ENCODE results near the gene ADAM12.
A peak's percentile ranks its signal among the peaks of the same experiment; 100 is the strongest.

ADAM12 gene

DNA sequence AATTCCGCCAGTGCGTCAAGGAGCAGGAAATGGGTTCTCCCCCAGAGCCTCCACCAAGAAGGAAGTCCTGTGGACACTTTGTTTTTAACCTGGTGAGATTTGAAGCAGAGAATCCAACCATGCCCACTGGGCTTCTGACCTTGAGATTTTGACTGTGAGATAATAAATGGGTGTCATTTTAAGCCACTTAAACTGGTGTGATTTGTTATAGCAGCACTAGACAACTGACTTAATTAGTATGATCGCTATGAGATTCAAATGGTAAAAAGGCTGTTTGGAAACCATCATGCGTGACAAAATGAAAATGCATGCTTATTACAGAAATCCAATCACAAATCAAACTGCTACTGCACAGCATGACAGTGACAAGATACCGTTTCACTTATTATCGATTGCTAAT, 98.0 kb downstream of the ADAM12 start:
- DNase-seq (ENCODE audit: insufficient read length, low spot score) (no peak), FAIRE-seq (no peak)
- no peak for TF ChIP-seq POLR2A (IDR thresholded peaks at IDR 0.05; ENCODE audit: low read depth, low read length)

DNA sequence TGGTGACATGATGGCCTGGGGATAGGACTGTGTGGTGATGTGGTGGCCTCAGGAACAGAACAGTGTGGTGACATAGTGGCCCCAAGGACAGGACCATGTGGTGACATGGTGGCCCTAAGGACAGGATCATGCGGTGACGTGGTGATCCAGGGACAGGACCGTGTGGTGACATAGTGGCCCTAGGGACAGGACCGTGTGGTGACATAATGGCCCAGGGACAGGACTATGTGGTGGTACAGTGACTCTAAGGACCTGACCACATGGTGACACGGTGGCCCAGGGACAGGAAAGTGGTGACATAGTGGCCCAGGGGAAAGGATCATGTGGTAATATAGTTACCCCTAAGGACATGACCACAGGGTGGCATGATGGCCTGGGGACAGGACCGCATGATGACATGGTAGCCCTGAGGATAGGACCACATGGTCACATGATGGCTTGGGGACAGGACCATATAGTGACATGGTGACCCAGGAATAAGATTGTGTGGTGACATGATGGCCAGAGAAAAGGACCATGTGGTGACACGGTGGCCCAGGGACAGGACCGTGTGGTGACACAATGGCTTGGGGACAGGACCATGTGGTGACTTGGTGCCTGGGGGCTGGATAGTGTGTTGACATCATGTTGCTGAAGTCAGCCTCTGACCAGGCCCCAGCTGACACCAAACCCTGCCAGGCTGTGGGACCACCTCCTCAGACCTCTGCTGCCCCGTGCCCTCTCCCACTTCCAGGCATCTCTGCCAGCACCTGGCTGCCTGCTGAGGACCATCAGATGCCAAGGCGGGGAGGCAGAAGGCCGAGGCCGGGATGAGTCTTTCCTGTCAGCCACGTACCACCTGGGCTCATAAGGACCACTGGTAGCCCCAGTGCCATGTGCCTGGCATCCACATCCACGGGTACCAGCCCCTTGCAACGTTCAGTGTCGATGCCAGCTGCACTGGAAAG, 99.5 kb downstream of the ADAM12 start:
- no peak for TF ChIP-seq POLR2A (IDR thresholded peaks at IDR 0.05; ENCODE audit: low read depth, low read length)
- DNase-seq (ENCODE audit: insufficient read length, low spot score) (no peak), FAIRE-seq (no peak)

GRCh38 chr10:126286256-126286780, 102.0 kb downstream of the ADAM12 start:
- no peak for DNase-seq (ENCODE audit: insufficient read length, low spot score)
- FAIRE-seq: no peak

GRCh38 chr10:126283307-126283706, 105.0 kb downstream of the ADAM12 start:
- no peak for FAIRE-seq
- no peak for TF ChIP-seq POLR2A (IDR thresholded peaks at IDR 0.05; ENCODE audit: low read depth, low read length)

More at GRCh38 chr10:126286256-126286780, 102.0 kb downstream of the ADAM12 start:
- TF ChIP-seq POLR2A (IDR thresholded peaks at IDR 0.05; ENCODE audit: low read depth, low read length): no peak

DNA sequence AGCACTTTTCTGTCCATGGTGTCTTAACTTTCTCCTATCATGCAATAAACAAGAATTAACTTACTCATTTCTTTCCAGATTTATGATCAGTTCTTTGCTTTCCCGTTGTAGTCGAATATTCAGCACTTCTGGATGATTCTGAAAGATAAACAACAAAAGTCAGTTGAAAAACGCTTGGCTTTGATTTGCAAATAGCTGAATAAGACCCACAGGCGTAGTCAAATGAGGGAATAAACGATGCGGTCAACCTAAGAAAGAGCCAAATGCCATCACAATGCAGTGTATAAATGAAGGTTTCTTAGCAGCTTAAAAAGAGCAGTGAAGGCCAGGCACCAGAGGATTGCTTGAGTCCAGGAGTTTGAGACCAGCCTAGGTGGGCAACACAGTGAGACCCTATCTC, 109.4 kb downstream of the ADAM12 start:
- FAIRE-seq: no peak
- no peak for TF ChIP-seq POLR2A (IDR thresholded peaks at IDR 0.05; ENCODE audit: low read depth, low read length)
- no peak for DNase-seq (ENCODE audit: insufficient read length, low spot score)

More at GRCh38 chr10:126283307-126283706, 105.0 kb downstream of the ADAM12 start:
- DNase-seq (ENCODE audit: insufficient read length, low spot score): no peak

DNA sequence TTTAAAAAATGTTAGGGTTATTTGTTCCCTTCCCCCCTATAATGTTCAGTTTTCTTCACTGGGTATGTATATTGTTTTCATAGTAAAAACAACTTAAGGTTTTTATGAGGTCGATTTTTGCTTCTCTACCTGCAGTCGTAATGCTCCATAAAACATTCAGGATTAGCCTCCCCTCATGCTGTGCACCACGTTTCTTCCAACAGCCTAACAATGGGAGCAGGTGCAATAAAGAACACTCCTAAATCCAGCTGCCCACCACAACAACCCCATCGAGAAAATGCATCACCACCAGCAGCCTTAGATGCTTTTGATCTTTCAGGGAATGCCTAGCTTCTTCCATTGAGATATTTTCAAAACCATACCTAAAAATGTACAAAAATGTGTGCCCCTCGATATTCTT, 111.1 kb downstream of the ADAM12 start:
- no peak for FAIRE-seq
- TF ChIP-seq POLR2A (IDR thresholded peaks at IDR 0.05; ENCODE audit: low read depth, low read length): no peak
- no peak for DNase-seq (ENCODE audit: insufficient read length, low spot score)

DNA sequence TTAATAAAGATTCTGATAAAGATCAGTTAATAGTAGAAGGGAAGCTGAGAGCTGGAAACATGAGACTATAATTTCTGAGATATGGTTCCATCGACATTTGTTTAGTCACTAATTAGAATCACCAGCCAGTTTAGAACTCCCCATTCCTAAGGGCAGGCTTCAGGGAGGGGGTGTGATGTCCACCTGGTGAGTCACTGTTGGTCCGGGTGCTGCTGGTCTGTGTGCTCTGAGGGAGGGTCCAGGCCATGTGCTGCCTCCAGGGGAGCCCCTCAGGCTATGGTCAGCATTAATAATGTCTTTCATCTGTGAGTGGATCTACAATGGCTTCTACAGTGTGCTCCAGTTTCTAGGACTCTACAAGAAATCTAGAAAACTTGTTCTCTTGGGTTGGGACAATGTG, 115.8 kb downstream of the ADAM12 start:
- TF ChIP-seq POLR2A (IDR thresholded peaks at IDR 0.05; ENCODE audit: low read depth, low read length): no peak
- no peak for FAIRE-seq
- no peak for DNase-seq (ENCODE audit: insufficient read length, low spot score)

DNA sequence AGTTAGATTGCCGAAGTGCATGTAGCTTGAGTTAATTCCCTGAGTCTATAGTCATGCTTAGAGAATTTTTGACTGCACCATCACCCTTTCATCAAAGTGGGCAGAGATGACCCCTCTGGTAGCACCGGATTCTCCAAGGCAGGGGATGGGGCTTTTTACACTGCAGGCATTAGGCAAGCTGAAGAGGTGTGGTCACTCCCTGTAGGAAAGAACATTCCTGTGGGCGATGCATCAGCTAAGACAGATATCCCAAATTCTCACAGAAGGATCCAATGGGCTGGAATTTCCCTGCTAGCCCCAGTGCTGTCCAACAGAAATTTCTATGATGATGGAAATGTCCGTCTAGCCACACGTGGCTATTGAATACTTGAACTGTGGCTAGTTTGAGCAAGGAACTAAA, 118.2 kb downstream of the ADAM12 start:
- FAIRE-seq: peak; percentile 64
- no peak for TF ChIP-seq POLR2A (IDR thresholded peaks at IDR 0.05; ENCODE audit: low read depth, low read length)
- DNase-seq (ENCODE audit: insufficient read length, low spot score): peak; percentile 31

DNA sequence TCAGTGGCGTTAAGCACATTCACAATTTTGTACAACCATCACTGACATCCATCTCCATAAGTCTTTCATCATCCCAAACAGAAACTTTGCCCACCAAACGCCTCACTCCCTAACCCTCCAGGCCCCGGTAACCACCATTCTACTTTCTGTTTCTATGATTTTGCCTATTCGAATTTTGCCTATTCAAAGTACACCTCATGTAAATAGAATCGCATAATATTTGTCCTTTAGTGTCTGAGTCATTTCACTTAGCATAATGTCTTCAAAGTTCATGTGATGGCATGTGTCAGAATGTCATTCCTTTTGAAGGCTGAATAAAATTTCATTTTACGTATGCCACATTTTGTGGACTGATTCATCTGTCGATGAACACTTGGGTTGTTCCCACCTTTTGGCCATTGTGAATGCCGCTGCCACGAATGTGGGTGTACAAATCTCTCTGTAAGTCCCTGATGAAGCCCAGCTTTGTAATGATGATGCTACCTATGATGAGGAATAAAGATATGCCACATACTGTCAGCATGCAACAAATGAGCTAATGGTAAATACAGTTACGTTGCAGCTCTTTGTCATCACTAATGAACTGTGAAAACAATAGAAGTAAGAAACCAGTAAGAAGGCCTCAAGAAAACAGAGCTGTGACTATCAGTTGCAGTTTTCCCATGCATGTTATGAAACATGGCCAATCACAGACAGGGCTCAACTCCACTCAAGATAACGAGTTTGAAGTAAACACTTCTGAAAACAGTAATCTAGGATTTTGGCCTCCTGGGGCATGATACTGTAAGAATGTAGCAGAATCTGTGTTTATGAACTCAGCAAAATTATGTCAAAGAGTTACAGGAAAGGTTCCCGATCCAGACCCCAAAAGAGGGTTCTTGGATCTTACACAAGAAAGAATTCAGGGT, 120.0 kb downstream of the ADAM12 start:
- DNase-seq (ENCODE audit: insufficient read length, low spot score) (no peak), FAIRE-seq (no peak)
- TF ChIP-seq POLR2A (IDR thresholded peaks at IDR 0.05; ENCODE audit: low read depth, low read length): no peak

- no peak for TF ChIP-seq POLR2A (IDR thresholded peaks at IDR 0.05; ENCODE audit: low read depth, low read length)
- no peak for DNase-seq (ENCODE audit: insufficient read length, low spot score)
- FAIRE-seq: no peak
Observed at GRCh38 chr10:126264102-126265018, 123.9 kb downstream of the ADAM12 start.

GRCh38 chr10:126263006-126263676, 125.1 kb downstream of the ADAM12 start:
- TF ChIP-seq POLR2A (IDR thresholded peaks at IDR 0.05; ENCODE audit: low read depth, low read length): no peak
- FAIRE-seq (no peak), DNase-seq (ENCODE audit: insufficient read length, low spot score) (no peak)

DNA sequence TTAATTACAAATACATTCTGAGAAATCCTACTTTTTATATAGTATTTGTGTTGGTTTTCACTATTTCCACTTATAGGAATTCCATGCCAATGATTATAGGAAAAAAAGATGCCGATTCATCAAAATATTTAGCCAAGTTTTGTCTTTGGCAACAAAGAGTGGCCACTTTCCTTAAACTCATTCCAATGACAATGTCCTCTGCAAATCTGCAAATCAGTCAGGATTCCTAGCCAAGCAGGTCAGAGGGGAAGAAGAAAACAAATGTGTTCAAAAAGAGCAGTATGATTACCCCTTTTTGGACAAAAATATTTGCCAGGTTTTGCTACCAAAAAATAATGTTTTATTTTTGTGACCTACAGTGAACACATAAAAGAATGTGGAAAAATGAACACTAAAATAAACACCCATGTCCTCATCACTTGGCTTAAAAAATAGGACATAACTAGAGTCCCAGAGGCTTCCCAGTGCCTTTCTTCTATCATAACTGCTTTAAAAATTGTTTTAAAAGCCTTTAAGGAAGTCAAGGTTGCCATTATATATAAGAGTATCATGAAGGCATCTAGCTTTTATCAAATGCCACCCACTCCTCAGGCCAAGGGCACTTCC, 125.9 kb downstream of the ADAM12 start:
- FAIRE-seq: no peak
- no peak for TF ChIP-seq POLR2A (IDR thresholded peaks at IDR 0.05; ENCODE audit: low read depth, low read length)
- no peak for DNase-seq (ENCODE audit: insufficient read length, low spot score)

Data from H54 (cell line).